ENCODE measurements around the gene AZIN2. TPM values are rescaled to one million over a fixed set of nuclear protein-coding genes. Genes with fewer than 3 reads are reported as not detected.

AZIN2 gene
- total and polyA plus RNA-seq, 10 of the 15 experiments (the other 5 are each of a cell fraction or from before 2014, with no cell fraction given): 0.02 to 0.85 (median 0.23) TPM

DNA sequence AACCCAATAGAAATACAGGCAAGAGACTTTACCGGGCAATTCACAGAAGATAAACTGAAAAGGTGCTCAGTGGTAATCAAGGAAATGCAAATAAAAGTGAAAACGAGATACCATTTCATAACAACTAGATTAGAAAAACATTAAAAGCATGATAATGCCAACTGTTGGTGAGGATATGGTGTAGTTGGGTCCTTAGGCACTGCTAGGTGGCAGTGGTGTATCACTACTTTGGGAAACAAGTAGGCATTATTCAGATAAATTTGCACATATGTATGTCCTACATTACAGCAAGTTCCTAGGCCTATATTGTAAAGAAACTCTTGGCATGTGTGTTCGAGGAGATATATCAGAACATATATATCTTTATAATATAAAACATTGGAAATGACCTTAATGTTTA, 31.0 kb downstream of the AZIN2 start:
- FAIRE-seq (no peak), ATAC-seq (peak; percentile 79), DNase-seq (ENCODE audit: low read depth, low spot score) (no peak)
- H3K79me2 ChIP-seq (ENCODE audit: control insufficient read depth, insufficient read depth, low read length): no peaks in the 10 kb centered on the region
- H2AFZ ChIP-seq (ENCODE audit: control insufficient read depth, low read depth, low read length): no peak overlapping the region
- SMC1A ChIA-PET (ENCODE audit: uncharacterized antibody, unreplicated experiment): interaction anchor here (1.0 kb wide), 1 partner anchor 13 kb away, joined by 4 read pairs; no protein-coding TSS in a partner anchor
- H3K9me3 ChIP-seq (replicated peaks; ENCODE audit: control insufficient read depth, insufficient read depth, low read length): peaks cover 3% of the 10 kb centered on the region; the same call in 2 of the 3 replicates
- CTCF ChIA-PET: interaction anchor here (1.1 to 1.9 kb wide), 2 partner anchors 12 to 183 kb away, joined by 3 to 6 read pairs; no protein-coding TSS in a partner anchor
- WGBS (ENCODE audit: insufficient coverage, insufficient replicate concordance, low lambda C conversion rate, missing lambda C conversion rate): 33% methylated on average over 3 of the region's 3 CpGs
- TF ChIP-seq SMC3 (IDR thresholded peaks at IDR 0.05; ENCODE audit: borderline replicate concordance, low read length) (peak; percentile 47; the same call in 1 of the 2 replicates), NR2F1 (conservative IDR thresholded peaks at IDR 0.05) (no peak), RAD21 (IDR thresholded peaks at IDR 0.05; ENCODE audit: insufficient read depth, low read depth, low read length) (peak; percentile 59)
- TF ChIP-seq, protein P1, sequence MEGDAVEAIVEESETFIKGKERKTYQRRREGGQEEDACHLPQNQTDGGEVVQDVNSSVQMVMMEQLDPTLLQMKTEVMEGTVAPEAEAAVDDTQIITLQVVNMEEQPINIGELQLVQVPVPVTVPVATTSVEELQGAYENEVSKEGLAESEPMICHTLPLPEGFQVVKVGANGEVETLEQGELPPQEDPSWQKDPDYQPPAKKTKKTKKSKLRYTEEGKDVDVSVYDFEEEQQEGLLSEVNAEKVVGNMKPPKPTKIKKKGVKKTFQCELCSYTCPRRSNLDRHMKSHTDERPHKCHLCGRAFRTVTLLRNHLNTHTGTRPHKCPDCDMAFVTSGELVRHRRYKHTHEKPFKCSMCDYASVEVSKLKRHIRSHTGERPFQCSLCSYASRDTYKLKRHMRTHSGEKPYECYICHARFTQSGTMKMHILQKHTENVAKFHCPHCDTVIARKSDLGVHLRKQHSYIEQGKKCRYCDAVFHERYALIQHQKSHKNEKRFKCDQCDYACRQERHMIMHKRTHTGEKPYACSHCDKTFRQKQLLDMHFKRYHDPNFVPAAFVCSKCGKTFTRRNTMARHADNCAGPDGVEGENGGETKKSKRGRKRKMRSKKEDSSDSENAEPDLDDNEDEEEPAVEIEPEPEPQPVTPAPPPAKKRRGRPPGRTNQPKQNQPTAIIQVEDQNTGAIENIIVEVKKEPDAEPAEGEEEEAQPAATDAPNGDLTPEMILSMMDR (IDR thresholded peaks at IDR 0.05 in 2 of 3, conservative IDR thresholded peaks at IDR 0.05 in 1 of 3; ENCODE audit: control insufficient read depth in 2 of 3, extremely low read depth in 1 of 3, insufficient read depth in 1 of 3, low read depth in 3 of 3, low read length in 3 of 3): peak; percentile 37 to 64 (median 44); a peak in 4 of 6 replicates
- no peaks in the 10 kb centered on the region for H3K36me3 ChIP-seq (ENCODE audit: control insufficient read depth in 2 of 2, insufficient read depth in 2 of 2, low read length in 1 of 2)
- H4K20me1 ChIP-seq (ENCODE audit: control insufficient read depth, insufficient read depth): no peaks in the 10 kb centered on the region
- no peak overlapping the region for H3K4me2 ChIP-seq (ENCODE audit: control insufficient read depth, insufficient read depth)
- no peak overlapping the region for H3K4me3 ChIP-seq
- H3K4me1 ChIP-seq (ENCODE audit: control insufficient read depth, insufficient read depth, low read length): no peaks in the 10 kb centered on the region
- in situ Hi-C loops (cut with MboI): no loop called here
- no peaks in the 10 kb centered on the region for H3K27me3 ChIP-seq (replicated peaks in 1 of 2; ENCODE audit: control insufficient read depth in 2 of 2, insufficient read depth in 2 of 2, low read length in 1 of 2)
- intact Hi-C loops (cut with micrococcal nuclease; ENCODE audit: unreplicated experiment): loop anchor here (5.0 kb wide), 3 partner anchors 185 to 345 kb away; no protein-coding TSS in a partner anchor
- POLR2A ChIA-PET: no interaction called here
- RAD21 ChIA-PET (ENCODE audit: unreplicated experiment): no interaction called here
- no TSS peak for BruUV-seq (replicated peaks)
- no peak overlapping the region for H3K9ac ChIP-seq (ENCODE audit: control insufficient read depth, insufficient read depth, low read length)
- H3K27ac ChIP-seq (ENCODE audit: control insufficient read depth, insufficient read depth): no peak overlapping the region
